GM12872 (cell line): ENCODE results near the gene DLG2.
A peak's percentile ranks its signal among the peaks of the same experiment; 100 is the strongest.

Source experiments
- CTCF ChIP-seq: IDR thresholded peaks from 3 replicates; pipeline ENCODE4 v1.5.1; 2011; ENCODE audit warnings: low read depth, mild to moderate bottlenecking, low read length, moderate library complexity; ENCODE audit not compliant: insufficient read depth

DLG2 gene

GRCh38 chr11:85620256-85620655, 6.9 kb downstream of the DLG2 start:
- no peak for TF ChIP-seq CTCF

GRCh38 chr11:85619499-85619898, 7.6 kb downstream of the DLG2 start:
- no peak for TF ChIP-seq CTCF

- TF ChIP-seq CTCF: no peak
Observed at GRCh38 chr11:85603220-85603619, 23.9 kb downstream of the DLG2 start.

- no peak for TF ChIP-seq CTCF
Observed at GRCh38 chr11:85602526-85603213, 24.5 kb downstream of the DLG2 start.

GRCh38 chr11:85599083-85599482, 28.1 kb downstream of the DLG2 start:
- no peak for TF ChIP-seq CTCF

- no peak for TF ChIP-seq CTCF
Observed at GRCh38 chr11:85596886-85597285, 30.3 kb downstream of the DLG2 start.

- TF ChIP-seq CTCF: peak; percentile 40; the same call in 1 of the 3 replicates
Observed at GRCh38 chr11:85595285-85595884, 31.8 kb downstream of the DLG2 start.
